K562 (cell line): ENCODE data around the gene CHN2. TPM values are rescaled to one million over a fixed set of nuclear protein-coding genes. Genes with fewer than 3 reads are reported as not detected.

ENCODE experiments used
- ETV5 ChIP-seq: sonication (generic); formaldehyde crosslinking; IDR thresholded peaks from 2 replicates; pipeline ENCODE4 v1.4.0; 2020; ENCODE audit warnings: low read depth, mild to moderate bottlenecking, missing genetic modification reagents
- NFE2 ChIP-seq: IDR thresholded peaks from 2 replicates; pipeline ENCODE4 v1.6.1; 2014; ENCODE audit warnings: antibody characterized with exemption, low read depth
- NR3C1 ChIP-seq: sonication (generic); formaldehyde crosslinking; IDR thresholded peaks from 2 replicates; pipeline ENCODE4 v1.8.1; 2022; ENCODE audit warnings: missing genetic modification reagents
- ZBTB40 ChIP-seq, 2 experiments: fragments of 450-650 bp in 1 of 2; sonication (generic) in 1 of 2; formaldehyde crosslinking in 1 of 2; IDR thresholded peaks; 2 replicates each; pipeline versions ENCODE4 v1.7.1 to v1.9.0; 2016 to 2022; ENCODE audit warnings: inconsistent platforms in 1 of 2, mild to moderate bottlenecking in 1 of 2, missing genetic modification reagents in 1 of 2
- ZNF507 ChIP-seq: conservative IDR thresholded peaks from 2 replicates; pipeline ENCODE4 v1.6.1; 2017; ENCODE audit warnings: missing genetic modification characterization, missing compliant biosample characterization
- polyA plus RNA-seq, 8 experiments: library from polyadenylated mRNA; depleted of rRNA in 4 of 8; stranded (reverse) in 5 of 8; unstranded in 3 of 8; fragments of >200 nt; fragmentation: Nextera tagmentation in 2 of 8; fragmentation: Illumina TruSeq in 1 of 8; extraction: Ambion mirVana in 2 of 8; extraction: Trizol in 1 of 8; gene quantifications; 2 replicates each; pipeline versions ENCODE4 v1.2.1 to v1.2.3, GENCODE V29; 2011 to 2014; ENCODE audit warnings: inconsistent platforms in 1 of 8, missing spikeins in 1 of 8
- total RNA-seq, 7 experiments: library from RNA; depleted of rRNA in 6 of 7; stranded (reverse); fragments of >200 nt in 6 of 7; fragmentation: Illumina TruSeq in 2 of 7; extraction: Trizol in 2 of 7; gene quantifications; 2 replicates each; pipeline versions ENCODE4 v1.2.1 to v1.2.3, GENCODE V29; 2011 to 2021; ENCODE audit warnings: low replicate concordance in 1 of 7

CHN2 gene
- total and polyA plus RNA-seq, 9 of the 15 experiments (the other 6 are each of a cell fraction or from before 2014, with no cell fraction given) = 0.12 to 2.1 (median 0.31) TPM; not detected in 1

DNA sequence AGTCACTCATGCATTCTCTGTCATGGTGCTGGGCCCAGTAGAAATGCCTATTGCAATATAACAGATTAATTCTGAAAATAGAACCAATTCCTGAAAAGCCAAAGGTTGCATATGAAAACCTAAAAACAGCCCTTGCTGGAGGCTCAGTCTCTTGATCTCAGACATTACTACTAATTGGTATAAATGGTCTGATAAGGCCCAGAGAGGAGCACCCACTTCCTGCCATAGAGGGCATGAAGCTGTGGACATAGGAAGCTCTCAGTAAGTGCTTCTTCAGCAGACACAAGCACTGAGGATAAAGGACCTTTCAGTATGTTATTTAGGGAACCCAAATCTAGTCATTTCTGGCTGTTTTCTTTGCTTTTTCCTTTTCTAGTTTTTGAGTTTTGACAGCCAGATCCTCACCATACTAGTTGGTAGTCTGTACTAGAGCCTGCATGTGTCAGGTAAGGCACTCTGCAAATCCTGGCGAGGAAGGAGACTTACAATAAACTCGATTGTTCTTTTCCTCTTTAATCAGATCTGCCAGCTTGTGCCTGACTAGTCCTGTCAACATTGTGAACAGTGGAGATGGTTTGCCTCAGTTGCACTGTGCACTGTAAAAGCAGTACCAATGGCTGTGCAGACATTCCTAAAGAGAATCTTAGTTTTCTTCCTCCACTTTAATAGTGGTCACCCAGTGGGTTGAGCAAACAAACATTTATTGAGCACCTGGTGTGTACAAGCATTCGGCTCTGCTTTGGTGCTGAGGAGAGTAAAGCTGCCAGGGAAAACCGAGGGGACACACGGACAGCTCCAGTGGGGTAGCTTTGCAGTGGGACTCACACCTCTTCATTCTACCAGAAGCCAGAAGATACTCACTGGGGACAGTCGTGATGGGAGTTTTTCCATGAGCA, 140.9 kb downstream of the CHN2 start (continued):
- no peak for TF ChIP-seq ZBTB40 (IDR thresholded peaks at IDR 0.05)
- no peak for TF ChIP-seq ZBTB40 (CRISPR knock-in tag; IDR thresholded peaks at IDR 0.05)
- no peak for TF ChIP-seq NFE2
- TF ChIP-seq ZNF507 = no peak
- TF ChIP-seq NR3C1 = no peak
- no peak for TF ChIP-seq ETV5
